HCT116 (cell line): ENCODE measurements around the gene TMEM54. TPM values are rescaled to one million over a fixed set of nuclear protein-coding genes. Genes with fewer than 3 reads are reported as not detected.

ENCODE experiments used
- ATAC-seq: fragments of 200-7000 bp; cut with Tn5 transposase; 2 replicates; pipeline ENCODE4 v1.9.1; 2020; ENCODE audit warnings: mild to moderate bottlenecking, moderate library complexity
- BruUV-seq: library from RNA; stranded (reverse); fragments of 400-500 nt; replicated peaks from 2 replicates; lab custom pipeline; 2021; lab: Mats Ljungman, UMichigan
- CTCF ChIA-PET: fragments of 300-600 bp; sonication (Branson Sonifier 250); formaldehyde crosslinking; loops from one replicate; lab custom pipeline; 2021; ENCODE audit warnings: antibody characterized with exemption; lab: Charles Lee
- POLR2A ChIA-PET: fragments of 300-600, 350-600 bp; sonication (Branson Sonifier 250); formaldehyde crosslinking; loops from one replicate; lab custom pipeline; 2021; ENCODE audit warnings: antibody characterized with exemption; lab: Charles Lee
- RAD21 ChIA-PET, 2 experiments: fragments of 300-600 bp; sonication (Branson Sonifier 250); formaldehyde crosslinking; loops; one replicate each; lab custom pipeline; 2023; ENCODE audit warnings: low total read pairs in 2 of 2; ENCODE audit not compliant: uncharacterized antibody in 2 of 2, unreplicated experiment in 2 of 2, low non-redundant PET in 1 of 2; lab: Charles Lee
- DNase-seq: peaks from one replicate; pipeline ENCODE4 v3.0.0-alpha.2; 2010; ENCODE audit warnings: low read depth, low spot score
- H2AFZ ChIP-seq: fragments of 200-600 bp; shearing (Covaris generic), sonication (generic); 2 replicates; pipeline ENCODE4 v1.6.1; 2017; ENCODE audit warnings: low read depth, mixed run types, mixed read lengths, antibody characterized with exemption, low read length; ENCODE audit not compliant: poor library complexity, severe bottlenecking
- H3K27ac ChIP-seq: 2 replicates; pipeline ENCODE4 v1.5.1; 2012; ENCODE audit warnings: low read depth, low read length
- H3K27me3 ChIP-seq: fragments of 200-600 bp; sonication (generic); 2 replicates; pipeline ENCODE4 v1.6.1; 2016; ENCODE audit warnings: mixed run types, low read length, mixed read lengths; ENCODE audit not compliant: insufficient read depth
- H3K36me3 ChIP-seq, 2 experiments: fragments of 200-500 bp in 1 of 2; fragments of 200-600 bp in 1 of 2; sonication (Bioruptor generic) in 1 of 2; sonication (generic) in 1 of 2; 2 replicates each; pipeline versions ENCODE4 v1.5.1 to v1.6.1; 2014 to 2016; ENCODE audit warnings: low read length in 2 of 2, inconsistent platforms in 1 of 2, mixed read lengths in 1 of 2, mixed run types in 1 of 2; ENCODE audit not compliant: insufficient read depth in 2 of 2, control insufficient read depth in 1 of 2
- H3K4me1 ChIP-seq, 2 experiments: fragments of 200-600 bp in 1 of 2; sonication (generic) in 1 of 2; 2 replicates each; pipeline versions ENCODE4 v1.5.1 to v1.6.1; 2012 to 2017; ENCODE audit warnings: low read length in 2 of 2, inconsistent platforms in 1 of 2, mild to moderate bottlenecking in 1 of 2, mixed read lengths in 1 of 2, mixed run types in 1 of 2, moderate library complexity in 1 of 2; ENCODE audit not compliant: insufficient read depth in 2 of 2, control insufficient read depth in 1 of 2
- H3K4me2 ChIP-seq: fragments of 200-600 bp; sonication (generic); 2 replicates; pipeline ENCODE4 v1.6.1; 2017; ENCODE audit warnings: mixed run types, low read length, mixed read lengths
- H3K4me3 ChIP-seq, 2 experiments: fragments of 200-600 bp in 1 of 2; sonication (generic) in 1 of 2; replicated peaks in 1 of 2; 2 replicates each; pipeline ENCODE4 v1.5.1; 2011 to 2016; ENCODE audit warnings: low read length in 2 of 2, control low read depth in 1 of 2, low read depth in 1 of 2, mild to moderate bottlenecking in 1 of 2, mixed read lengths in 1 of 2, mixed run types in 1 of 2
- H3K79me2 ChIP-seq: fragments of 200-600 bp; sonication (generic); 2 replicates; pipeline ENCODE4 v1.6.1; 2017; ENCODE audit warnings: mild to moderate bottlenecking, mixed run types, low read length, moderate library complexity, mixed read lengths; ENCODE audit not compliant: insufficient read depth
- H3K9ac ChIP-seq: fragments of 200-600 bp; sonication (generic); 2 replicates; pipeline ENCODE4 v1.6.1; 2016; ENCODE audit warnings: low read length, mixed read lengths
- H3K9me2 ChIP-seq: fragments of 200-600 bp; sonication (generic), shearing (Covaris generic); 2 replicates; pipeline ENCODE4 v1.6.1; 2017; ENCODE audit warnings: mixed run types, mild to moderate bottlenecking, moderate library complexity; ENCODE audit not compliant: insufficient read depth
- H3K9me3 ChIP-seq, 2 experiments: fragments of 200-500 bp in 1 of 2; fragments of 200-600 bp in 1 of 2; sonication (Bioruptor generic) in 1 of 2; sonication (generic) in 1 of 2; 2 replicates each; pipeline ENCODE4 v1.6.1; 2014 to 2017; ENCODE audit warnings: low read length in 2 of 2, mixed read lengths in 2 of 2, inconsistent platforms in 1 of 2, low read depth in 1 of 2, mild to moderate bottlenecking in 1 of 2, mixed run types in 1 of 2, moderate library complexity in 1 of 2; ENCODE audit not compliant: control insufficient read depth in 1 of 2, insufficient read depth in 1 of 2
- H4K20me1 ChIP-seq: fragments of 200-600 bp; sonication (generic), shearing (Covaris generic); 2 replicates; pipeline ENCODE4 v1.6.1; 2017; ENCODE audit warnings: mixed run types, mild to moderate bottlenecking, moderate library complexity; ENCODE audit not compliant: insufficient read depth
- CBX3 ChIP-seq: IDR thresholded peaks from 2 replicates; pipeline ENCODE4 v1.6.1; 2012; ENCODE audit warnings: low read depth
- EGR1 ChIP-seq: IDR thresholded peaks from 2 replicates; pipeline ENCODE4 v1.6.1; 2012; ENCODE audit warnings: low read depth
- EZH2 ChIP-seq: fragments of 200-600 bp; sonication (generic); IDR thresholded peaks from 2 replicates; pipeline ENCODE4 v1.6.1; 2017; ENCODE audit warnings: antibody characterized with exemption, mixed run types
- EZH2phosphoT487 ChIP-seq: fragments of 200-600 bp; IDR thresholded peaks from 2 replicates; pipeline ENCODE4 v1.6.1; 2018; ENCODE audit warnings: antibody characterized with exemption, borderline replicate concordance
- FOSL1 ChIP-seq: IDR thresholded peaks from 2 replicates; pipeline ENCODE4 v1.6.1; 2012; ENCODE audit warnings: low read depth
- JUND ChIP-seq: IDR thresholded peaks from 2 replicates; pipeline ENCODE4 v1.6.1; 2012
- POLR2A ChIP-seq: IDR thresholded peaks from 2 replicates; pipeline ENCODE4 v1.7.0; 2011; ENCODE audit warnings: borderline replicate concordance; ENCODE audit not compliant: insufficient read depth, insufficient read length; ENCODE audit errors: extremely low read depth
- POLR2AphosphoS5 ChIP-seq: IDR thresholded peaks from 2 replicates; pipeline ENCODE4 v1.6.1; 2011; ENCODE audit warnings: mild to moderate bottlenecking, low read depth, low read length, moderate library complexity
- RAD21 ChIP-seq: IDR thresholded peaks from 2 replicates; pipeline ENCODE4 v1.6.1; 2012; ENCODE audit warnings: low read depth, mild to moderate bottlenecking
- SIN3A ChIP-seq: IDR thresholded peaks from 2 replicates; pipeline ENCODE4 v1.6.1; 2012; ENCODE audit warnings: low read depth
- SP1 ChIP-seq: IDR thresholded peaks from 2 replicates; pipeline ENCODE4 v1.6.1; 2012; ENCODE audit warnings: low read depth
- SRF ChIP-seq: IDR thresholded peaks from 2 replicates; pipeline ENCODE4 v1.6.1; 2012; ENCODE audit warnings: low read depth
- YY1 ChIP-seq: IDR thresholded peaks from 2 replicates; pipeline ENCODE4 v1.6.1; 2011; ENCODE audit warnings: low read length, low read depth, moderate library complexity, mild to moderate bottlenecking; ENCODE audit not compliant: insufficient replicate concordance; ENCODE audit errors: extremely low read depth
- ZFX ChIP-seq: fragments of 450-650 bp; IDR thresholded peaks from 2 replicates; pipeline ENCODE4 v1.6.1; 2017
- ZNF274 ChIP-seq: fragments of 200-500 bp; sonication (Bioruptor generic); IDR thresholded peaks from 2 replicates; pipeline ENCODE4 v1.6.1; 2014; ENCODE audit warnings: mild to moderate bottlenecking, low read depth, low read length, inconsistent platforms
- intact Hi-C: fragments of 100-400 bp; cut with micrococcal nuclease; formaldehyde crosslinking; loops from 2 replicates; pipeline ENCODE4 v1.10.0; 2022
- total RNA-seq: library from RNA; stranded (reverse); gene quantifications from one replicate; pipeline ENCODE4 v1.2.1, GENCODE V29; 2021; ENCODE audit not compliant: unreplicated experiment
- TF ChIP-seq, protein P1 (sequence below): IDR thresholded peaks from 2 replicates; pipeline ENCODE4 v1.6.1; 2011; ENCODE audit warnings: mild to moderate bottlenecking, low read length, moderate library complexity; ENCODE audit not compliant: insufficient replicate concordance; ENCODE audit errors: extremely low read depth
- TF ChIP-seq, protein P2 (sequence below): IDR thresholded peaks from 2 replicates; pipeline ENCODE4 v1.6.1; 2012

TMEM54 gene
- total RNA-seq, 1 experiment from 2014 or later = 121 TPM

DNA sequence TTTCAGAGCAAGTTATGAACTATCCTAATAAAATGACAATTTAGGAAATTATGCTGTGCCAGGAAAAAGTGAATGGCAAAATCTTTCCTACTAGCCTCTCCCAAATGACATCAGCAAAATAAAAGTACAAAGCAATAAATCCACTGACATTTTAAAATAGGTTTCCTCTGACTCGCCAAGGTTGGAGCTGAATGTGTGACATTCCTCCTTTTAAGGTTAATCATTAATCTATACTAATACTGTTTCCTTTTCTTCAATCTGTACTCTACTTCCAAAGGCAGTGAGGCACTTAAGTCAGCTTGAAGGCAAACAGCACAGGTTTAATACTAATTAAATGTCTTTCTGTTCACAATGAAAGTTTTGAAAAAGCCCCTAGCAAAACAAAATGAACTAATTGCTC is 47.7 kb upstream of the TMEM54 start:
- intact Hi-C loops = no loop called here
- peaks cover 24 to 33% of the 10 kb centered on the region in 2 experiments for H3K4me1 ChIP-seq
- TF ChIP-seq FOSL1 = peak; percentile 48; the same call in 1 of the 2 replicates
- TF ChIP-seq SP1 = peak; percentile 47; the same call in 1 of the 2 replicates
- peak; percentile 32; the same call in 1 of the 2 replicates for TF ChIP-seq JUND
- no peak for TF ChIP-seq POLR2A
- H4K20me1 ChIP-seq = no peaks in the 10 kb centered on the region
- H3K27ac ChIP-seq = no peak overlapping the region
- RAD21 ChIA-PET = no interaction called here
- no peaks in the 10 kb centered on the region for H3K27me3 ChIP-seq
- POLR2A ChIA-PET = no interaction called here
- CTCF ChIA-PET = no interaction called here
- ATAC-seq = no peak
- peak overlapping the region; percentile 13 for H3K9ac ChIP-seq
- no peaks in the 10 kb centered on the region for H3K9me2 ChIP-seq
- no TSS peak for BruUV-seq
- peaks cover 30% of the 10 kb centered on the region for H3K79me2 ChIP-seq
- DNase-seq = no peak
- H3K4me3 ChIP-seq = no peak overlapping the region
- H3K9me3 ChIP-seq = no peaks in the 10 kb centered on the region
- peaks cover 2 to 19% of the 10 kb centered on the region in 2 experiments; a peak in 3 of 4 replicates for H3K36me3 ChIP-seq
- H2AFZ ChIP-seq = no peak overlapping the region
- H3K4me2 ChIP-seq = peak overlapping the region; percentile 63

DNA sequence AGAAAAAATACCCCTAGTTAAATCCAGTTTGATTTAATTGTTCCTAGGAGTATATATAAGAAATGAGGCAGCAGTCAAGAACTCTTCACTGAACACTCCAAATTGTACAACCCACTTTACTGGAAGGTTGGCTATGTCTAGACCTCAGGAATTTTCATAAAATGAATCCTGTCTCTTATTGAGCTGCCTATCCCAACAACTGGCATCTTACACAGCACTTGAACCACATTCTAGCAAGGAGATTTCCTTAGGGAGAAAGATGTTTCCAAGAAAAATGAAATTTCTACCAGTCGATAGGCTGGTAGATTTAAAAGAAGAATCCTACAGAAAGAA is 47.2 kb upstream of the TMEM54 start:
- DNase-seq (no peak), ATAC-seq (no peak)
- Histone ChIP-seq H3K27ac (no peak overlapping the region), H3K9me2 (no peaks in the 10 kb centered on the region), H3K36me3 (peaks cover 5 to 21% of the 10 kb centered on the region in 2 experiments), H3K27me3 (no peaks in the 10 kb centered on the region), H4K20me1 (no peaks in the 10 kb centered on the region), H3K4me3 (no peak overlapping the region), H3K4me1 (peaks cover 18 to 28% of the 10 kb centered on the region in 2 experiments), H2AFZ (no peak overlapping the region), H3K9me3 (no peaks in the 10 kb centered on the region), H3K79me2 (peaks cover 26% of the 10 kb centered on the region), H3K9ac (0 out of 2 replicates have a peak overlapping the region, but pooled peaks have one; percentile 13), H3K4me2 (peak overlapping the region; percentile 63; the same call in 1 of the 2 replicates)
- intact Hi-C loops = no loop called here
- no TSS peak for BruUV-seq
- POLR2A ChIA-PET = no interaction called here
- CTCF ChIA-PET = no interaction called here
- TF ChIP-seq EZH2 (no peak), SP1 (no peak), YY1 (no peak), POLR2AphosphoS5 (no peak), EZH2phosphoT487 (no peak), SIN3A (no peak), SRF (no peak), ZNF274 (no peak), ZFX (no peak), EGR1 (no peak), POLR2A (no peak), FOSL1 (no peak), CBX3 (no peak), RAD21 (no peak)
- TF ChIP-seq, protein P1, sequence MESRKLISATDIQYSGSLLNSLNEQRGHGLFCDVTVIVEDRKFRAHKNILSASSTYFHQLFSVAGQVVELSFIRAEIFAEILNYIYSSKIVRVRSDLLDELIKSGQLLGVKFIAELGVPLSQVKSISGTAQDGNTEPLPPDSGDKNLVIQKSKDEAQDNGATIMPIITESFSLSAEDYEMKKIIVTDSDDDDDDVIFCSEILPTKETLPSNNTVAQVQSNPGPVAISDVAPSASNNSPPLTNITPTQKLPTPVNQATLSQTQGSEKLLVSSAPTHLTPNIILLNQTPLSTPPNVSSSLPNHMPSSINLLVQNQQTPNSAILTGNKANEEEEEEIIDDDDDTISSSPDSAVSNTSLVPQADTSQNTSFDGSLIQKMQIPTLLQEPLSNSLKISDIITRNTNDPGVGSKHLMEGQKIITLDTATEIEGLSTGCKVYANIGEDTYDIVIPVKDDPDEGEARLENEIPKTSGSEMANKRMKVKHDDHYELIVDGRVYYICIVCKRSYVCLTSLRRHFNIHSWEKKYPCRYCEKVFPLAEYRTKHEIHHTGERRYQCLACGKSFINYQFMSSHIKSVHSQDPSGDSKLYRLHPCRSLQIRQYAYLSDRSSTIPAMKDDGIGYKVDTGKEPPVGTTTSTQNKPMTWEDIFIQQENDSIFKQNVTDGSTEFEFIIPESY = no peak
- TF ChIP-seq, protein P2, sequence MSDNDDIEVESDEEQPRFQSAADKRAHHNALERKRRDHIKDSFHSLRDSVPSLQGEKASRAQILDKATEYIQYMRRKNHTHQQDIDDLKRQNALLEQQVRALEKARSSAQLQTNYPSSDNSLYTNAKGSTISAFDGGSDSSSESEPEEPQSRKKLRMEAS = no peak
- RAD21 ChIA-PET = no interaction called here
